HFF-Myc (cell line): ENCODE results near the gene ZNF579.

Experiments used
- DNase-seq: peaks from one replicate; pipeline ENCODE4 v3.0.0-alpha.2; 2011; ENCODE audit warnings: low read depth; ENCODE audit errors: extremely low read depth
- H3K4me3 ChIP-seq: replicated peaks from 2 replicates; pipeline ENCODE4 v1.5.1; 2011; ENCODE audit warnings: low read depth, mild to moderate bottlenecking, control low read depth, low read length
- CTCF ChIP-seq: IDR thresholded peaks from 2 replicates; pipeline ENCODE4 v1.5.1; 2012; ENCODE audit warnings: mild to moderate bottlenecking, low read depth, low read length, control low read depth; ENCODE audit errors: missing control alignments

ZNF579 gene

GRCh38 chr19:55622242-55622969, 41.8 kb upstream of the ZNF579 start:
- H3K4me3 ChIP-seq = no peak overlapping the region
- TF ChIP-seq CTCF = no peak
- DNase-seq = no peak

GRCh38 chr19:55621673-55622231, 41.1 kb upstream of the ZNF579 start:
- DNase-seq = no peak
- no peak for TF ChIP-seq CTCF
- no peak overlapping the region for H3K4me3 ChIP-seq

- H3K4me3 ChIP-seq = no peak overlapping the region
- no peak for TF ChIP-seq CTCF
- DNase-seq = no peak
Observed at GRCh38 chr19:55621205-55621672, 40.6 kb upstream of the ZNF579 start.

- TF ChIP-seq CTCF = no peak
- no peak overlapping the region for H3K4me3 ChIP-seq
- no peak for DNase-seq
Observed at GRCh38 chr19:55620410-55621204, 40.0 kb upstream of the ZNF579 start.

- H3K4me3 ChIP-seq = no peak overlapping the region
- TF ChIP-seq CTCF = no peak
- DNase-seq = no peak
Observed at GRCh38 chr19:55619286-55619685, 38.6 kb upstream of the ZNF579 start.

- TF ChIP-seq CTCF = no peak
- DNase-seq = no peak
- no peak overlapping the region for H3K4me3 ChIP-seq
Observed at GRCh38 chr19:55618426-55618825, 37.8 kb upstream of the ZNF579 start.
